GM18868 (cell line): Measurements from ENCODE around the gene LIF.

Experiments
- ATAC-seq: cut with Tn5 transposase; IDR thresholded peaks from one replicate; pipeline ENCODE4 v1.9.1; 2021; ENCODE audit warnings: mild to moderate bottlenecking, moderate library complexity; ENCODE audit not compliant: unreplicated experiment

LIF gene

GRCh38 chr22:30245985-30246813, at the start of gene LIF:
TSS of gene LIF (minus strand) at chr22:30246759. CDS start at chr22:30246695, 64 bp downstream.
- no peak for ATAC-seq

GRCh38 chr22:30296324-30296723, 49.8 kb upstream of the LIF start:
- no peak for ATAC-seq

GRCh38 chr22:30295576-30295975, 49.0 kb upstream of the LIF start:
- ATAC-seq: no peak

GRCh38 chr22:30294830-30295229, 48.3 kb upstream of the LIF start:
- no peak for ATAC-seq

- ATAC-seq: no peak
Observed at GRCh38 chr22:30294066-30294465, 47.5 kb upstream of the LIF start.

- ATAC-seq: no peak
Observed at GRCh38 chr22:30293026-30293425, 46.5 kb upstream of the LIF start.

- no peak for ATAC-seq
Observed at GRCh38 chr22:30292069-30292970, 45.8 kb upstream of the LIF start.

- ATAC-seq: no peak
Observed at GRCh38 chr22:30291058-30291892, 44.7 kb upstream of the LIF start.

- ATAC-seq: no peak
Observed at GRCh38 chr22:30290342-30291057, 43.9 kb upstream of the LIF start.

- peak; percentile 20 for ATAC-seq
Observed at GRCh38 chr22:30289980-30290313, 43.4 kb upstream of the LIF start.

GRCh38 chr22:30289141-30289979, 42.8 kb upstream of the LIF start, which contains the start of gene CASTOR1:
TSS of gene CASTOR1 (minus strand) at chr22:30289505. CDS start at chr22:30289497, 8 bp downstream.
- peak; percentile 71 for ATAC-seq

GRCh38 chr22:30288419-30289140, 42.0 kb upstream of the LIF start:
- ATAC-seq: no peak

GRCh38 chr22:30287648-30288418, 41.3 kb upstream of the LIF start:
- no peak for ATAC-seq

GRCh38 chr22:30286813-30287647, 40.5 kb upstream of the LIF start:
- ATAC-seq: no peak

GRCh38 chr22:30286331-30286730, 39.8 kb upstream of the LIF start:
- ATAC-seq: no peak

- no peak for ATAC-seq
Observed at GRCh38 chr22:30285846-30286200, 39.3 kb upstream of the LIF start.

- no peak for ATAC-seq
Observed at GRCh38 chr22:30285176-30285845, 38.8 kb upstream of the LIF start.
